Trophoblast cell (in vitro differentiated cells and primary cell): ENCODE data around the gene NOS2.
"Not testable (repeated sequence)": the region's sequence is repeated elsewhere in the genome, so short reads cannot be mapped to it uniquely, and the experiment has no call there.

Experiments
- DNase-seq, 2 donors: peaks; one replicate each; pipeline ENCODE4 v3.0.0-alpha.2; 2016
- H2AFZ ChIP-seq: 2 replicates; pipeline ENCODE4 v1.6.1; 2013; ENCODE audit warnings: low read length, moderate library complexity, mild to moderate bottlenecking; ENCODE audit not compliant: insufficient read depth, poor library complexity
- H2AK5ac ChIP-seq: 2 replicates; pipeline ENCODE4 v1.6.1; 2013; ENCODE audit warnings: mild to moderate bottlenecking, low read length
- H2BK120ac ChIP-seq: 2 replicates; pipeline ENCODE4 v1.6.1; 2013; ENCODE audit warnings: low read length, mild to moderate bottlenecking, moderate library complexity; ENCODE audit not compliant: insufficient read depth, poor library complexity
- H2BK12ac ChIP-seq: 2 replicates; pipeline ENCODE4 v1.6.1; 2013; ENCODE audit warnings: mild to moderate bottlenecking, low read length, moderate library complexity
- H2BK5ac ChIP-seq: 2 replicates; pipeline ENCODE4 v1.6.1; 2013; ENCODE audit warnings: low read length, low read depth, moderate library complexity, mild to moderate bottlenecking; ENCODE audit not compliant: poor library complexity
- H3K14ac ChIP-seq: 2 replicates; pipeline ENCODE4 v1.6.1; 2013; ENCODE audit warnings: mild to moderate bottlenecking, low read length
- H3K18ac ChIP-seq: 2 replicates; pipeline ENCODE4 v1.6.1; 2013; ENCODE audit warnings: mild to moderate bottlenecking, low read length
- H3K23ac ChIP-seq: 2 replicates; pipeline ENCODE4 v1.6.1; 2013; ENCODE audit warnings: low read length
- H3K27ac ChIP-seq: 2 replicates; pipeline ENCODE4 v1.5.1; 2013; ENCODE audit warnings: low read depth, mild to moderate bottlenecking, inconsistent platforms, low read length, moderate library complexity
- H3K27me3 ChIP-seq: 2 replicates; pipeline ENCODE4 v1.6.1; 2013; ENCODE audit warnings: inconsistent platforms, mild to moderate bottlenecking, low read length, moderate library complexity; ENCODE audit not compliant: insufficient read depth
- H3K36me3 ChIP-seq, 2 experiments: 1 replicate in 1 of 2; 2 replicates in 1 of 2; pipeline ENCODE4 v1.6.1; 2013; ENCODE audit warnings: low read length in 2 of 2, mild to moderate bottlenecking in 2 of 2, moderate library complexity in 1 of 2; ENCODE audit not compliant: insufficient read depth in 2 of 2, control insufficient read depth in 1 of 2
- H3K4ac ChIP-seq: 2 replicates; pipeline ENCODE4 v1.6.1; 2013; ENCODE audit warnings: low read depth, mild to moderate bottlenecking, low read length, moderate library complexity
- H3K4me1 ChIP-seq, 2 experiments: 1 replicate in 1 of 2; 2 replicates in 1 of 2; pipeline ENCODE4 v1.6.1; 2013; ENCODE audit warnings: low read length in 2 of 2, mild to moderate bottlenecking in 2 of 2, moderate library complexity in 1 of 2; ENCODE audit not compliant: insufficient read depth in 2 of 2, control insufficient read depth in 1 of 2
- H3K4me2 ChIP-seq: 2 replicates; pipeline ENCODE4 v1.6.1; 2013; ENCODE audit warnings: inconsistent platforms, mild to moderate bottlenecking, low read length, moderate library complexity
- H3K4me3 ChIP-seq: 2 replicates; pipeline ENCODE4 v1.5.1; 2013; ENCODE audit warnings: mild to moderate bottlenecking, low read depth, low read length, inconsistent platforms
- H3K79me1 ChIP-seq: one replicate; pipeline ENCODE4 v1.6.1; 2013; ENCODE audit warnings: low read length
- H3K79me2 ChIP-seq: 2 replicates; pipeline ENCODE4 v1.6.1; 2013; ENCODE audit warnings: low read length, mild to moderate bottlenecking; ENCODE audit not compliant: control insufficient read depth, insufficient read depth, poor library complexity
- H3K9ac ChIP-seq: 2 replicates; pipeline ENCODE4 v1.6.1; 2013; ENCODE audit warnings: mild to moderate bottlenecking, low read length
- H3K9me3 ChIP-seq: 2 replicates; pipeline ENCODE4 v1.6.1; 2013; ENCODE audit warnings: low read depth, mild to moderate bottlenecking, control low read depth, inconsistent platforms, low read length; ENCODE audit not compliant: insufficient read depth
- H4K12ac ChIP-seq: 2 replicates; pipeline ENCODE4 v1.6.1; 2013; ENCODE audit warnings: low read depth, mild to moderate bottlenecking, low read length, moderate library complexity
- H4K8ac ChIP-seq: 2 replicates; pipeline ENCODE4 v1.6.1; 2013; ENCODE audit warnings: low read depth, mild to moderate bottlenecking, low read length, moderate library complexity
- H4K91ac ChIP-seq: one replicate; pipeline ENCODE4 v1.6.1; 2013; ENCODE audit warnings: low read depth, mild to moderate bottlenecking, low read length, moderate library complexity
- WGBS: extraction: QIAGEN DNeasy Blood & Tissue Kit; methylation state at CpG from one replicate; pipeline ENCODE4 v1.1.7; 2013; ENCODE audit warnings: missing lambda C conversion rate; ENCODE audit not compliant: insufficient read length, insufficient coverage; ENCODE audit errors: extremely low coverage; 5-methylcytosine and 5-hydroxymethylcytosine counted together

The NOS2 gene

GRCh38 chr17:27846042-27846655 lies 45.8 kb upstream of the NOS2 start:
- Histone ChIP-seq H3K9me3 (no peaks in the 10 kb centered on the region), H3K14ac (no peak overlapping the region), H3K79me1 (no peaks in the 10 kb centered on the region), H2BK12ac (no peak overlapping the region), H3K23ac (no peak overlapping the region), H3K4me3 (no peak overlapping the region), H4K12ac (no peak overlapping the region), H3K9ac (no peak overlapping the region), H2BK5ac (no peak overlapping the region), H3K36me3 (no peaks in the 10 kb centered on the region), H4K91ac (no peak overlapping the region), H3K4me1 (no peaks in the 10 kb centered on the region), H3K27me3 (no peaks in the 10 kb centered on the region), H3K4ac (no peak overlapping the region), H3K4me2 (no peak overlapping the region), H3K18ac (no peak overlapping the region), H2AK5ac (no peak overlapping the region), H3K27ac (no peak overlapping the region), H3K79me2 (no peaks in the 10 kb centered on the region), H2AFZ (no peak overlapping the region), H2BK120ac (no peak overlapping the region), H4K8ac (no peak overlapping the region)
- DNase-seq = no peak
- WGBS = no CpG with 5 or more reads among the region's 23 CpGs

GRCh38 chr17:27845264-27846041 lies 45.1 kb upstream of the NOS2 start:
- H3K4me2 ChIP-seq = no peak overlapping the region
- no CpG with 5 or more reads among the region's 13 CpGs for WGBS
- DNase-seq = no peak

GRCh38 chr17:27840688-27841087 lies 40.4 kb upstream of the NOS2 start:
- Histone ChIP-seq H3K18ac (no peak overlapping the region), H3K4me2 (no peak overlapping the region), H2AFZ (no peak overlapping the region), H3K27me3 (no peaks in the 10 kb centered on the region), H3K79me1 (no peaks in the 10 kb centered on the region), H3K9ac (no peak overlapping the region), H2BK120ac (no peak overlapping the region), H3K4me3 (no peak overlapping the region), H3K14ac (no peak overlapping the region), H4K91ac (no peak overlapping the region), H3K4ac (no peak overlapping the region), H2BK5ac (no peak overlapping the region), H4K12ac (no peak overlapping the region), H3K27ac (no peak overlapping the region), H2BK12ac (no peak overlapping the region), H2AK5ac (no peak overlapping the region), H4K8ac (no peak overlapping the region), H3K23ac (no peak overlapping the region), H3K9me3 (no peaks in the 10 kb centered on the region), H3K79me2 (no peaks in the 10 kb centered on the region), H3K4me1 (no peaks in the 10 kb centered on the region), H3K36me3 (no peaks in the 10 kb centered on the region)
- no peak for DNase-seq
- WGBS = no CpG with 5 or more reads among the region's 1 CpG

More at GRCh38 chr17:27845264-27846041, 45.1 kb upstream of the NOS2 start:
- Histone ChIP-seq H3K9me3 (no peaks in the 10 kb centered on the region), H2AK5ac (no peak overlapping the region), H3K4me1 (no peaks in the 10 kb centered on the region), H3K14ac (no peak overlapping the region), H3K4ac (no peak overlapping the region), H2BK12ac (no peak overlapping the region), H2AFZ (no peak overlapping the region), H3K79me2 (no peaks in the 10 kb centered on the region), H2BK5ac (no peak overlapping the region), H2BK120ac (no peak overlapping the region), H3K27ac (no peak overlapping the region), H4K91ac (no peak overlapping the region), H4K12ac (no peak overlapping the region), H3K4me3 (no peak overlapping the region), H3K79me1 (no peaks in the 10 kb centered on the region), H3K18ac (no peak overlapping the region), H3K23ac (no peak overlapping the region), H4K8ac (no peak overlapping the region), H3K36me3 (no peaks in the 10 kb centered on the region), H3K27me3 (no peaks in the 10 kb centered on the region), H3K9ac (no peak overlapping the region)

DNA sequence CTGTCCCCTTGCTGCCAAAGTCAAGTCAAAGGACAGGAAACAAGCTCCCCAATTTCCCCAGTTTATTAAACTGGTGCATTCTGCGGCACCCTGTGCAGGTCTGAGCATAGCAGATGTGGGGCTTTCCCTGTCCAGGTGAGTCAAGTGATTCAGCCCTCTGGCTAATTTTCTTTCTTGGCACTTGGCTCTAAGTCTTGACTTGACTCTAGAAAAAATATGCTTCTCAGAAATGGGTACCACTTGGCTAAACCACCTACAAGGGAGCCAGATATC lies 40.0 kb upstream of the NOS2 start:
- H4K12ac ChIP-seq, H3K4me2 ChIP-seq, H3K9ac ChIP-seq, H3K23ac ChIP-seq, H2BK120ac ChIP-seq, H3K4ac ChIP-seq, H3K14ac ChIP-seq, H4K91ac ChIP-seq, H3K18ac ChIP-seq, H3K27me3 ChIP-seq, H3K36me3 ChIP-seq, H2BK5ac ChIP-seq, H3K9me3 ChIP-seq, H3K27ac ChIP-seq, H2BK12ac ChIP-seq, H3K4me3 ChIP-seq, H3K79me2 ChIP-seq, H2AFZ ChIP-seq, H4K8ac ChIP-seq, H3K4me1 ChIP-seq, H3K79me1 ChIP-seq, DNase-seq, H2AK5ac ChIP-seq: not testable (repeated sequence)
- WGBS = no CpG with 5 or more reads among the region's 1 CpG
